ENCODE measurements around the gene EPC1.

The EPC1 gene

GRCh38 chr10:32376771-32377170 lies 29.8 kb upstream of the EPC1 start:
- TF ChIP-seq, protein P1, sequence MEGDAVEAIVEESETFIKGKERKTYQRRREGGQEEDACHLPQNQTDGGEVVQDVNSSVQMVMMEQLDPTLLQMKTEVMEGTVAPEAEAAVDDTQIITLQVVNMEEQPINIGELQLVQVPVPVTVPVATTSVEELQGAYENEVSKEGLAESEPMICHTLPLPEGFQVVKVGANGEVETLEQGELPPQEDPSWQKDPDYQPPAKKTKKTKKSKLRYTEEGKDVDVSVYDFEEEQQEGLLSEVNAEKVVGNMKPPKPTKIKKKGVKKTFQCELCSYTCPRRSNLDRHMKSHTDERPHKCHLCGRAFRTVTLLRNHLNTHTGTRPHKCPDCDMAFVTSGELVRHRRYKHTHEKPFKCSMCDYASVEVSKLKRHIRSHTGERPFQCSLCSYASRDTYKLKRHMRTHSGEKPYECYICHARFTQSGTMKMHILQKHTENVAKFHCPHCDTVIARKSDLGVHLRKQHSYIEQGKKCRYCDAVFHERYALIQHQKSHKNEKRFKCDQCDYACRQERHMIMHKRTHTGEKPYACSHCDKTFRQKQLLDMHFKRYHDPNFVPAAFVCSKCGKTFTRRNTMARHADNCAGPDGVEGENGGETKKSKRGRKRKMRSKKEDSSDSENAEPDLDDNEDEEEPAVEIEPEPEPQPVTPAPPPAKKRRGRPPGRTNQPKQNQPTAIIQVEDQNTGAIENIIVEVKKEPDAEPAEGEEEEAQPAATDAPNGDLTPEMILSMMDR (IDR thresholded peaks at IDR 0.05; ENCODE audit: borderline replicate concordance, insufficient read depth, low read depth, low read length), result no peak
- H3K4me3 ChIP-seq (ENCODE audit: low read depth, low read length), result peak overlapping the region; percentile 57

DNA sequence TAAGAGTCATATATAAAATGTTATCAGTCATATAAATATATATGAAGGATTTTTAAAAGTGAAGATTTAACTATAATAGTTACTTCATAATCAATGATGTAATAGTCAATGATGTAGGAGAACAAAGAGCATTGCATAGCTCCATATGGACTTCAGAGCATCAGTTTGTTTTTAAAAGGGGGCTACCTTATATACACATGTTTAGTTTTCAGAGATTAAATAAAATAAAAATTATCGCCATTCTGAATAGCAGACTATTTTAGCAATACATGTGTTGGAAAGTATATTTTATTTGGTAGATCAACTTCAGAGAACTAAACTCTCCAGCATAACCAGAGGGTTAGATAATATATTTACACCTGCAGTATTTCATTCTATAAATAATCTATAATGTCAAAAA lies 29.1 kb upstream of the EPC1 start:
- TF ChIP-seq, protein P1 (IDR thresholded peaks at IDR 0.05; ENCODE audit: borderline replicate concordance, insufficient read depth, low read depth, low read length), result no peak
- no peak overlapping the region for H3K4me3 ChIP-seq (ENCODE audit: low read depth, low read length)

DNA sequence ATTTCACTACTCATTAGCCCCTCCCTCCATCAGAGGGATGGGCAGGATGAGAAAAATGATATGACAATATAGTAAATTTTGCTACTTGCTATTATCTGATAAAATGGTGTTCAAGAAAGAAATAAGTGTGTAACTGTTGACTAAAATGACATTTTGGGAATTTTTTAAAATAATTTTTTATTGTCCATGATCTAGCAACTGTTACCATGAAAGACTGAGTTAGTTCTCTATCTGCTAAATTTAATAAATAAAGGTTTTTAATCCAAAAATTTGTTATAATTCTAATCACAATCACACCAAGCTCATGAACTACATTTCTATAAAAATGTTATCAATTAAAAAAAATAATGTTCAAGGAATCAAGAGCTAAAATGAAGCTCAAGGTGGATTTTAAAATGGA lies 28.7 kb upstream of the EPC1 start:
- TF ChIP-seq, protein P1 (IDR thresholded peaks at IDR 0.05; ENCODE audit: borderline replicate concordance, insufficient read depth, low read depth, low read length), result no peak
- H3K4me3 ChIP-seq (ENCODE audit: low read depth, low read length), result no peak overlapping the region

DNA sequence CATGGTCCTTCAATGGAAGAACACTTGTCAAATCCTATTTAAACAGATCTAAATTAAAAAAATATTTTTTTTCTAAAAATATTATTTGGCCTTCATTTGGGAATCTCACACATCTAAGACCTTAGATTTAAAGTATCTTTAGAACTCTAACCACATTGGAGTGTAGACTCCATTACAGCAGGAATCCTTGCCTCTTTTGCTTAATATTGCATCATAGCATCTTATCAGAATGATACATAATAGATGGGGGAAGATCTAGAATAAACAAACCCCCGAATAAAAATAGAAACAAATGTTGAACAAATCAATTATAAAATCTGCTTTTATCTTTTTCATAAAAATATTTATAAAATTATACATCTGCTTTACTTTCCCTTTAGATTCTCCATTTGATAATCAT lies 27.6 kb upstream of the EPC1 start:
- TF ChIP-seq, protein P1 (IDR thresholded peaks at IDR 0.05; ENCODE audit: borderline replicate concordance, insufficient read depth, low read depth, low read length), result no peak
- H3K4me3 ChIP-seq (ENCODE audit: low read depth, low read length), result no peak overlapping the region

DNA sequence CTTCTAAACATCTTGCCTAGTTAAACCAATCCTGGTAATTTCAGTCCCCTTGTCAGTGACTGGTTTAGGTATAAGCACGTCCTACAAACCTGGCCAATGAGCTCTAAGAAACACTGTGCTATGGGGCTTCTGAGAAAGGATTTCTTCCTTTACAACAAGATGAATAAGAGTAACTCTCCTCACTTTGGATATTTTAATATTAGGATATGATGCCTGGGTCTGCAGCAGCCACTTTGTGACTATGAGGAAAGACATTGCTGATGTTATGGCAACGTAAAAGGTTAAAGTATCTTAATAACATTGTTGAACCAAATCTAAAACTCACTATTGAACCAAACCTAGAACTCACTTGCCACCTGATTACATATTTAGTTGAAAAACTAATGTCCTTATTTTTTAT lies 26.5 kb upstream of the EPC1 start:
- H3K4me3 ChIP-seq (ENCODE audit: low read depth, low read length), result no peak overlapping the region
- TF ChIP-seq, protein P1 (IDR thresholded peaks at IDR 0.05; ENCODE audit: borderline replicate concordance, insufficient read depth, low read depth, low read length), result no peak

GRCh38 chr10:32373031-32373430 lies 26.1 kb upstream of the EPC1 start:
- H3K4me3 ChIP-seq (ENCODE audit: low read depth, low read length), result no peak overlapping the region
- TF ChIP-seq, protein P1 (IDR thresholded peaks at IDR 0.05; ENCODE audit: borderline replicate concordance, insufficient read depth, low read depth, low read length), result no peak

GRCh38 chr10:32372000-32372875 lies 25.3 kb upstream of the EPC1 start:
- H3K4me3 ChIP-seq (ENCODE audit: low read depth, low read length), result no peak overlapping the region
- TF ChIP-seq, protein P1 (IDR thresholded peaks at IDR 0.05; ENCODE audit: borderline replicate concordance, insufficient read depth, low read depth, low read length), result no peak
